Activated naive CD8-positive, alpha-beta T cell treated with anti-CD3 and anti-CD28 coated beads, Interleukin-2, amount 10 ng/mL, durations not matched to agents 7 days and 5 days (primary cell): Measurements from ENCODE around the gene ZFP92. TPM values are rescaled to one million over a fixed set of nuclear protein-coding genes. Genes with fewer than 3 reads are reported as not detected.

Experiments used
- ATAC-seq: fragments of 150-1000 bp; cut with Tn5 transposase; one replicate; pipeline ENCODE4 v1.10.0; 2021; ENCODE audit warnings: low read depth, moderate library complexity
- POLR2A ChIA-PET: fragments of 350-600 bp; sonication (Branson Sonifier 250); formaldehyde crosslinking; loops from one replicate; lab custom pipeline; 2021; ENCODE audit warnings: antibody characterized with exemption; lab: Charles Lee
- DNase-seq: peaks from one replicate; pipeline ENCODE4 v3.0.0; 2021
- H3K27ac Mint-ChIP-seq: one replicate; pipeline ENCODE4 v1.8.0; 2022; ENCODE audit warnings: mild to moderate bottlenecking, mixed read lengths
- H3K27me3 Mint-ChIP-seq: one replicate; pipeline ENCODE4 v1.8.0; 2022; ENCODE audit warnings: mild to moderate bottlenecking, moderate library complexity, mixed read lengths
- H3K36me3 Mint-ChIP-seq: one replicate; pipeline ENCODE4 v1.8.0; 2021; ENCODE audit warnings: mild to moderate bottlenecking, mixed read lengths
- H3K4me1 Mint-ChIP-seq: one replicate; pipeline ENCODE4 v1.8.0; 2021; ENCODE audit warnings: mixed read lengths
- H3K4me3 Mint-ChIP-seq: one replicate; pipeline ENCODE4 v1.8.0; 2022; ENCODE audit warnings: mild to moderate bottlenecking, moderate library complexity, mixed read lengths
- H3K9me3 Mint-ChIP-seq: one replicate; pipeline ENCODE4 v1.8.0; 2021; ENCODE audit warnings: mixed read lengths
- total RNA-seq, 2 experiments: library from RNA; stranded (reverse); gene quantifications; one replicate each; pipeline ENCODE4 v1.2.3, GENCODE V29; 2021

ZFP92 gene, protein sequence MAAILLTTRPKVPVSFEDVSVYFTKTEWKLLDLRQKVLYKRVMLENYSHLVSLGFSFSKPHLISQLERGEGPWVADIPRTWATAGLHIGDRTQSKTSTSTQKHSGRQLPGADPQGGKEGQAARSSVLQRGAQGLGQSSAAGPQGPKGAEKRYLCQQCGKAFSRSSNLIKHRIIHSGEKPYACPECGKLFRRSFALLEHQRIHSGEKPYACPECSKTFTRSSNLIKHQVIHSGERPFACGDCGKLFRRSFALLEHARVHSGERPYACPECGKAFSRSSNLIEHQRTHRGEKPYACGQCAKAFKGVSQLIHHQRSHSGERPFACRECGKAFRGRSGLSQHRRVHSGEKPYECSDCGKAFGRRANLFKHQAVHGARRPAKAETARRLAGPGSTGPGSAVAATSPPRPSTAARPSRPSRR
- total RNA-seq: 1 to 10 TPM; 1.1 to 1.2 TPM

GRCh38 chrX:153411255-153411987 lies at the start of gene ZFP92:
ZFP92 (plus strand) TSS chrX:153411472; CDS start chrX:153418323, 6,851 bp downstream.
- no peak for DNase-seq
- peak within 1 kb of the TSS; percentile 73 for H3K4me3 Mint-ChIP-seq
- H3K27me3 Mint-ChIP-seq: peaks cover 3% of the 10 kb centered on the region
- H3K36me3 Mint-ChIP-seq: no peaks in the 10 kb centered on the region
- no peaks in the 10 kb centered on the region for H3K9me3 Mint-ChIP-seq
- POLR2A ChIA-PET: no interaction called here
- H3K4me1 Mint-ChIP-seq: peaks cover 7% of the 10 kb centered on the region
- H3K27ac Mint-ChIP-seq: peak within 1 kb of the TSS; percentile 45
- peak; percentile 54 for ATAC-seq

- peaks cover 4% of the 10 kb centered on the region for H3K9me3 Mint-ChIP-seq
- DNase-seq (no peak), ATAC-seq (no peak)
- no peaks in the 10 kb centered on the region for H3K4me1 Mint-ChIP-seq
- H3K36me3 Mint-ChIP-seq: peaks cover 5% of the 10 kb centered on the region
- no peak overlapping the region for H3K4me3 Mint-ChIP-seq
- no peak overlapping the region for H3K27ac Mint-ChIP-seq
- POLR2A ChIA-PET: no interaction called here
- peaks cover 2% of the 10 kb centered on the region for H3K27me3 Mint-ChIP-seq
Observed at GRCh38 chrX:153361781-153362397, 49.4 kb upstream of the ZFP92 start.

- no peak for ATAC-seq
- Mint-ChIP-seq H3K27ac (no peak overlapping the region), H3K36me3 (peaks cover 1% of the 10 kb centered on the region), H3K27me3 (peaks cover 5% of the 10 kb centered on the region), H3K9me3 (no peaks in the 10 kb centered on the region), H3K4me3 (no peak overlapping the region), H3K4me1 (peaks cover 2% of the 10 kb centered on the region)
- DNase-seq: no peak
- POLR2A ChIA-PET: interaction anchor here (0.6 kb wide), 1 partner anchor 393 kb away, joined by 4 read pairs; no protein-coding TSS in a partner anchor
Observed at GRCh38 chrX:153365670-153366069, 45.6 kb upstream of the ZFP92 start.

- ATAC-seq (no peak), DNase-seq (no peak)
- no peaks in the 10 kb centered on the region for H3K36me3 Mint-ChIP-seq
- peaks cover 7% of the 10 kb centered on the region for H3K27me3 Mint-ChIP-seq
- H3K27ac Mint-ChIP-seq: no peak overlapping the region
- H3K9me3 Mint-ChIP-seq: no peaks in the 10 kb centered on the region
- H3K4me1 Mint-ChIP-seq: peaks cover 2% of the 10 kb centered on the region
- POLR2A ChIA-PET: interaction anchor here (0.6 kb wide), 1 partner anchor 394 kb away, joined by 4 read pairs; no protein-coding TSS in a partner anchor
- no peak overlapping the region for H3K4me3 Mint-ChIP-seq
Observed at GRCh38 chrX:153366119-153366518, 45.2 kb upstream of the ZFP92 start.

- H3K27ac Mint-ChIP-seq: no peak overlapping the region
- peaks cover 6% of the 10 kb centered on the region for H3K27me3 Mint-ChIP-seq
- POLR2A ChIA-PET: no interaction called here
- DNase-seq (no peak), ATAC-seq (no peak)
- no peak overlapping the region for H3K4me3 Mint-ChIP-seq
- H3K9me3 Mint-ChIP-seq: no peaks in the 10 kb centered on the region
- no peaks in the 10 kb centered on the region for H3K36me3 Mint-ChIP-seq
- peaks cover 2% of the 10 kb centered on the region for H3K4me1 Mint-ChIP-seq
Observed at GRCh38 chrX:153366878-153367538, 44.3 kb upstream of the ZFP92 start.

DNA sequence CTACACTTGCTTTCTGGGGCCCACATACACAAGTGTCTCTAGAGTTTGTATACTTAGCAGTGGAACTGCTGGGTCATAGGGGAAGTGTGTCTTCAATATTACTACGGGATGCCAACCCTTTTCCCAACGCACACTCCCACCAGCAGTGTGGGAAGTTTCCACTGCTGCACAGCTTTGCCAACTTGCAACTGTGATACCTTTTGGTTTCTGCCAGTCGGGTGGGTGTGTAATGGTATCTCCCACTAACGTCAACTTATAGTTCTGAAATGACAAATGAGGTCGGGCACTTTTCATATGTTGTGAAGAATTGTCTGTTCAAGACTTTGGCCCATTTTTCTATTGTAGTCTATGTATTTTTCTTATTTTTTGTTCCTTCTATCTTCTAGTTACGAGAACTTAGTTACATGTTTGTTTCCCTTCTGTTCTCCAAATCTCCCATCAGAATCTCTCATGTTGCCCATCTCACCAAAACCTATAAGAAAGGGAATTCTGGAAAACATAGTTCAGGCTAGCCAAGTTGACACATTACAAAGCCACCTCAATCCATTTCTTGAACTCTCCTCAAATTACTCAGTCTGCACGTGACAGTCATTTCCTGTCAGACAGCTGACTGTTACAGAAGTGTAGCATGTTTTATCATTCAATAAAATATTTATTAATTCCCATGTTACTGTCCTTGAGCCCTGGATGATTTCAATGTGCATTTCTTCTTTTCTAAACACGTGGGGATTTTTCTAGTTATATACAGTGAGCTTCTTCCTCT lies 40.8 kb upstream of the ZFP92 start:
- no peak overlapping the region for H3K27ac Mint-ChIP-seq
- POLR2A ChIA-PET: no interaction called here
- H3K36me3 Mint-ChIP-seq: no peaks in the 10 kb centered on the region
- H3K4me3 Mint-ChIP-seq: no peak overlapping the region
- no peak for DNase-seq
- H3K9me3 Mint-ChIP-seq: no peaks in the 10 kb centered on the region
- peaks cover 2% of the 10 kb centered on the region for H3K4me1 Mint-ChIP-seq
- H3K27me3 Mint-ChIP-seq: peaks cover 4% of the 10 kb centered on the region
- no peak for ATAC-seq

DNA sequence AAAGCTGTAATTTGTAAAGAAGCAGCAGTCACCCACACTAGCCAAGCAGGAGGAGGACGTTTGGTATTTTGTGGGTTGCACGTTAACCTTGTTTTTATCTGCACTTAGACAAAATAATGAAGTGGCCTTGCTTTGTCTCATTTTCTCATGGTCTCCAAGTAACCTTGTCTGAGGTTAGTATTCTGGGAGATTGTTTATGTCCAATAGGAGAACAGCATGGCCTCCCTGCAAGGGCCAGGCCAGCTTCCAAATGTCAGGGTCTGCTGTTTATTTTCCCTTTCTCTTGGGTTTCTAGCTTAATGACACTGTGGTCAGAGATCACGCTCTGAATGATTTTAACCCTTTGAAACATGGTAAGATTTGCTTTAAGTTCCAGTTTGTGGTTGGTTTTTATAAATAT lies 40.0 kb upstream of the ZFP92 start:
- H3K4me1 Mint-ChIP-seq: peaks cover 2% of the 10 kb centered on the region
- DNase-seq (no peak), ATAC-seq (no peak)
- H3K27me3 Mint-ChIP-seq: peaks cover 4% of the 10 kb centered on the region
- no peak overlapping the region for H3K4me3 Mint-ChIP-seq
- H3K27ac Mint-ChIP-seq: no peak overlapping the region
- no peaks in the 10 kb centered on the region for H3K9me3 Mint-ChIP-seq
- POLR2A ChIA-PET: no interaction called here
- H3K36me3 Mint-ChIP-seq: no peaks in the 10 kb centered on the region

DNA sequence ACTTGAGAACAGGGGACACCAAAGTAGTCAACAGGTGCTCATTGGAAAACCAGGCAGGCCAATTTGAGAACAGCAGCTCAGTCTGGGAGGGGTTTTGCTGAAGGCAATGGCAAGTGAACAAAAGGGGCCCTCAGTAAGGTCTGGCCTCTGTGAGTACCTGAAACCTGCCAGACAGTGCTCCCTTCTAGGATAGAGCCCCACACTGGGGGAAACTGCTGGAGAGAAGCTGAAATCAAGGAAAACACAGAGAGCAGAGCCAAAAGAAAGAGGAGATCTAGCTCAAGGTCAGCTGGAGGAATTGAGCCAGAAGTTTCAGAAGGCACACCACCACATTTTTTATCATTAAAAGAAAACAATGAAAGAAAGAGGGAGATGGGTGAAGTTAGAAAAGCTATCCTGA lies 38.3 kb upstream of the ZFP92 start:
- H3K4me1 Mint-ChIP-seq: peaks cover 2% of the 10 kb centered on the region
- ATAC-seq (no peak), DNase-seq (no peak)
- H3K36me3 Mint-ChIP-seq: no peaks in the 10 kb centered on the region
- H3K9me3 Mint-ChIP-seq: no peaks in the 10 kb centered on the region
- H3K4me3 Mint-ChIP-seq: no peak overlapping the region
- no peak overlapping the region for H3K27ac Mint-ChIP-seq
- H3K27me3 Mint-ChIP-seq: peaks cover 4% of the 10 kb centered on the region
- POLR2A ChIA-PET: no interaction called here

- no peaks in the 10 kb centered on the region for H3K9me3 Mint-ChIP-seq
- ATAC-seq: no peak
- H3K36me3 Mint-ChIP-seq: no peaks in the 10 kb centered on the region
- H3K27me3 Mint-ChIP-seq: peaks cover 3% of the 10 kb centered on the region
- H3K27ac Mint-ChIP-seq: no peak overlapping the region
- peaks cover 2% of the 10 kb centered on the region for H3K4me1 Mint-ChIP-seq
- DNase-seq: no peak
- POLR2A ChIA-PET: no interaction called here
- H3K4me3 Mint-ChIP-seq: no peak overlapping the region
Observed at GRCh38 chrX:153374426-153374825, 36.8 kb upstream of the ZFP92 start.

- POLR2A ChIA-PET: no interaction called here
- Mint-ChIP-seq H3K27me3 (peaks cover 2% of the 10 kb centered on the region), H3K4me1 (peaks cover 1% of the 10 kb centered on the region), H3K36me3 (no peaks in the 10 kb centered on the region), H3K4me3 (no peak overlapping the region), H3K9me3 (no peaks in the 10 kb centered on the region), H3K27ac (no peak overlapping the region)
- no peak for DNase-seq
- ATAC-seq: no peak
Observed at GRCh38 chrX:153375571-153375970, 35.7 kb upstream of the ZFP92 start.

DNA sequence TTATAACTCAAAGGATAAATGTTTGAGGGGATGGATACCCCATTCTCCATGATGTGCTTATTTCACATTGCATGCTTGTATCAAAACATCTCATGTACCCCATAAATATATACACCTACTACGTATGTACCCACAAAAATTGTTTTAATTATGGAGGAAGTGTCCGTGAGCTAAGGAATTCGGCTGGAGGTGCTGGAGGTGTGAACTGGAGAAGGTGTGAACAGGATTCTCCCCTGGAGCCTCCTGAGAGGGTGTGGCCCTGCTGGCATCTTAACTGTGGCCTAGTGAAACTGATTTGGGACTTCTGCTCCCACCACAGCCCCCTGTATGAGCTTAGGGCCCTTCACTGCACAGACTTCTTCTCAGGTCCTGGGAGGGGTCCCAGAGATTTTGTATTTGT lies 33.5 kb upstream of the ZFP92 start:
- Mint-ChIP-seq H3K4me1 (no peaks in the 10 kb centered on the region), H3K27ac (no peak overlapping the region), H3K36me3 (no peaks in the 10 kb centered on the region), H3K4me3 (no peak overlapping the region), H3K9me3 (no peaks in the 10 kb centered on the region), H3K27me3 (no peaks in the 10 kb centered on the region)
- POLR2A ChIA-PET: no interaction called here
- DNase-seq (no peak), ATAC-seq (no peak)

- no peak for DNase-seq
- no peak overlapping the region for H3K4me3 Mint-ChIP-seq
- ATAC-seq: no peak
- no peaks in the 10 kb centered on the region for H3K9me3 Mint-ChIP-seq
- H3K36me3 Mint-ChIP-seq: no peaks in the 10 kb centered on the region
- no peaks in the 10 kb centered on the region for H3K4me1 Mint-ChIP-seq
- POLR2A ChIA-PET: no interaction called here
- H3K27ac Mint-ChIP-seq: no peak overlapping the region
- H3K27me3 Mint-ChIP-seq: no peaks in the 10 kb centered on the region
Observed at GRCh38 chrX:153378607-153379006, 32.7 kb upstream of the ZFP92 start.
